D721Med (cell line): ENCODE measurements around the gene E2F6.

Experiments used
- DNase-seq: peaks from one replicate; pipeline ENCODE4 v3.0.0; 2011; ENCODE audit warnings: low spot score; ENCODE audit not compliant: insufficient read length
- FAIRE-seq: peaks from 2 replicates; lab custom pipeline; 2011; peaks lifted over from hg19 to GRCh38; lab: Jason Lieb, UNC
- CTCF ChIP-seq: IDR thresholded peaks from 2 replicates; pipeline ENCODE4 v1.5.1; 2012; ENCODE audit warnings: mild to moderate bottlenecking, control low read depth; ENCODE audit not compliant: insufficient read depth; ENCODE audit errors: missing control alignments

The E2F6 gene

GRCh38 chr2:11410101-11410500 is 55.9 kb downstream of the E2F6 start:
- DNase-seq (no peak), FAIRE-seq (no peak)
- TF ChIP-seq CTCF = no peak

GRCh38 chr2:11409572-11409959 is 56.4 kb downstream of the E2F6 start:
- FAIRE-seq (no peak), DNase-seq (no peak)
- TF ChIP-seq CTCF = no peak

- no peak for DNase-seq
- FAIRE-seq = no peak
- TF ChIP-seq CTCF = no peak
These were observed 56.9 kb downstream of the E2F6 start for GRCh38 chr2:11408959-11409571.

- no peak for TF ChIP-seq CTCF
- no peak for DNase-seq
- no peak for FAIRE-seq
These were observed 58.5 kb downstream of the E2F6 start for GRCh38 chr2:11407413-11407812.

- no peak for FAIRE-seq
- DNase-seq = no peak
- no peak for TF ChIP-seq CTCF
These were observed 59.0 kb downstream of the E2F6 start for GRCh38 chr2:11406958-11407381.

GRCh38 chr2:11406267-11406957 is 59.5 kb downstream of the E2F6 start:
- TF ChIP-seq CTCF = no peak
- FAIRE-seq (no peak), DNase-seq (no peak)
